GM12891 (cell line): ENCODE results near the gene ERCC8.
A peak's percentile ranks its signal among the peaks of the same experiment; 100 is the strongest.

Experiments used
- DNase-seq: peaks from one replicate; pipeline ENCODE4 v3.0.0; 2011; ENCODE audit warnings: low spot score; ENCODE audit not compliant: insufficient read length
- FAIRE-seq: peaks from 2 replicates; lab custom pipeline; 2011; peaks lifted over from hg19 to GRCh38; lab: Jason Lieb, UNC
- PAX5 ChIP-seq: IDR thresholded peaks from 2 replicates; pipeline ENCODE4 v1.6.1; 2011; ENCODE audit warnings: low read length, moderate library complexity, mild to moderate bottlenecking; ENCODE audit not compliant: insufficient read depth, severe bottlenecking
- POLR2A ChIP-seq: IDR thresholded peaks from 2 replicates; pipeline ENCODE4 v1.6.1; 2011; ENCODE audit warnings: low read depth, low read length, control low read depth
- POLR2AphosphoS5 ChIP-seq: IDR thresholded peaks from 2 replicates; pipeline ENCODE4 v1.6.1; 2011; ENCODE audit warnings: low read depth, low read length, control low read depth
- POU2F2 ChIP-seq: IDR thresholded peaks from 2 replicates; pipeline ENCODE4 v1.6.1; 2011; ENCODE audit warnings: low read depth, mild to moderate bottlenecking, control low read depth, low read length, moderate library complexity
- SPI1 ChIP-seq: IDR thresholded peaks from 2 replicates; pipeline ENCODE4 v1.6.1; 2011; ENCODE audit warnings: low read depth, low read length, control low read depth
- TAF1 ChIP-seq: IDR thresholded peaks from 2 replicates; pipeline ENCODE4 v1.6.1; 2011; ENCODE audit warnings: low read depth, low read length, control low read depth

The ERCC8 gene

DNA sequence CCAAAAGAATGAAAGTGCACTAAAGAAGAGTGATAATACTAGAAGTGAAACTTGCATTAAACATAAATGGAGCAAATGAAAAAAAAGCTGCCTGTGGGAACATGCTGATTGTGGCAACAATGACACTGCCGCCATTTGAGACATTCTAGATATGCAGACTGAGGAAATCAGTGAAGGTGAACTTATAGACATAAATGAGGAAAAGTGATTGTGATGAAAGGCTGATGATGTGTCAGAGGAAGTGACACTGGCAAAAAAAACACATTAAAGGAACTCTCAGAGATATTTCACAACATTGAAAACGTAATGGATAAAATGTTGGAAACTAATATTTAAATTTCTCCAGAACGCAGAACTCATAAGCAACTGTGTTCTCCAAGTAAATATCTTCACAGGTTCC is 1.2 kb downstream of the ERCC8 start:
- TF ChIP-seq POLR2AphosphoS5: no peak
- TF ChIP-seq SPI1: no peak
- TF ChIP-seq TAF1: no peak
- TF ChIP-seq POU2F2: no peak
- no peak for TF ChIP-seq PAX5
- no peak for TF ChIP-seq POLR2A
- FAIRE-seq: no peak
- DNase-seq: no peak

DNA sequence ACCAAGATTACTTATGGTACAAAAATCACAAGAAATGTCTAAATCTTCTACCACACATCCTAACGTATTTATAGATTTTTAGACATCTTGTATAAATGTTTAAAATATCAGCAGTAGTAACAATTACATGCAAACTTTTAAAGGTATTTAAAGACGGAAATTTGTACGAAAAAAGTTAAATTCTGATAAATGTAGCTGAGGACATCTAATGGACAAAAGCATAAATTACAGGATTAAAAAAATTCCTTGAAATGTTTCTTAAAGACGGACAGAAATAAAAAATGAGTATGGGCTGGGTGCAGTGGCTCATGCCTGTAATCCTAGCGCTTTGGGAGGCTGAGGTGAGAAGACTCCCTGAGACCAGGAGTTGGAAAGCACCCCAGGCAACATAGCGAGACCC is 15.8 kb downstream of the ERCC8 start:
- TF ChIP-seq POLR2A: no peak
- no peak for TF ChIP-seq TAF1
- no peak for TF ChIP-seq SPI1
- no peak for TF ChIP-seq POLR2AphosphoS5
- TF ChIP-seq POU2F2: no peak
- TF ChIP-seq PAX5: no peak
- FAIRE-seq: no peak

DNA sequence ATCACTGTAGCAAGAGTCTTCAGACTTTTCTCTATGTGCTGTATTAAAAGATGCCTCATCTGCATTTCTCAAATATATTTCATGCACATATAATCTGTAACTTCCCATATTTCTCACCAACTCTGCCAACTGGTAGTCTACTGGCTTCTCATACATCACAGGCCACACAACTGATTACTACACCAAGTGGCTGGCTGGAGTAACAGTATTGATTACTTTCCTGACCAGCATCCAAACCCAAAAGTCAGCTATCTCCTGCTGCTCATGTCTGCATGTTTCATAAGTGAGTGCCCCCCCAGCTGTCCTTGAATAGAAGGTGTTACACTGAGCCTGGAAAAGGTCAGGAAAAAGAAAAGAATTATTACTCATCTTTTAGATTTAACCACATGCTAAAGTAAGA is 17.4 kb downstream of the ERCC8 start:
- no peak for TF ChIP-seq POLR2A
- TF ChIP-seq POU2F2: no peak
- no peak for TF ChIP-seq TAF1
- no peak for TF ChIP-seq PAX5
- TF ChIP-seq POLR2AphosphoS5: no peak
- TF ChIP-seq SPI1: no peak
- DNase-seq: no peak
- FAIRE-seq: no peak

More for the DNA sequence above, 15.8 kb downstream of the ERCC8 start:
- DNase-seq: no peak

DNA sequence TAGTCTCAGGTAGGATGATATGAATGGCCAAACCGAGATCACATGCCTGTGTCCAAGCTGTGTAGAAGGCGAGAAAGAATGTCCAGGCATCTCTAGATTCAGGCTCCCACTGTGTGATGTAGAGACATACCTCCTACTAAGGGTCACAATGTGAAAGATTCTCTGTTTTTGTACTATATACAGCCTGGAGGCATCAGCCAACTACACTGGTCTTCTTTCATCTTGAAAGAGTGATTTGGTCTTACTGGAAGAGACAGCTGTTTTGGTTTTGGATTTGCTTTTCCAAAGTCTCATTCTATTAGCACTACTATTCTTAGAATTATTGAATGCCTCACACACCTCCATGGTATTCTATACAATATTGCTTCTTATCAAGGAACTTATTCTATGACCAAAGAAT is 26.4 kb downstream of the ERCC8 start:
- FAIRE-seq (peak; percentile 26), DNase-seq (no peak)
- no peak for TF ChIP-seq TAF1
- no peak for TF ChIP-seq POU2F2
- TF ChIP-seq POLR2A: no peak
- TF ChIP-seq PAX5: no peak
- no peak for TF ChIP-seq POLR2AphosphoS5
- no peak for TF ChIP-seq SPI1

GRCh38 chr5:60916646-60917045 is 28.2 kb downstream of the ERCC8 start:
- DNase-seq (no peak), FAIRE-seq (no peak)
- TF ChIP-seq SPI1 (no peak), POU2F2 (no peak), POLR2AphosphoS5 (no peak), POLR2A (no peak)

- TF ChIP-seq POLR2AphosphoS5 (no peak), POLR2A (no peak), TAF1 (no peak), POU2F2 (no peak), PAX5 (no peak)
- FAIRE-seq: no peak
- DNase-seq: no peak
Measured at GRCh38 chr5:60903356-60903755, 41.5 kb downstream of the ERCC8 start.

- no peak for DNase-seq
- TF ChIP-seq TAF1 (no peak), SPI1 (peak; percentile 10; the same call in 1 of the 2 replicates)
- no peak for FAIRE-seq
Measured at GRCh38 chr5:60896991-60897390, 47.9 kb downstream of the ERCC8 start.

DNA sequence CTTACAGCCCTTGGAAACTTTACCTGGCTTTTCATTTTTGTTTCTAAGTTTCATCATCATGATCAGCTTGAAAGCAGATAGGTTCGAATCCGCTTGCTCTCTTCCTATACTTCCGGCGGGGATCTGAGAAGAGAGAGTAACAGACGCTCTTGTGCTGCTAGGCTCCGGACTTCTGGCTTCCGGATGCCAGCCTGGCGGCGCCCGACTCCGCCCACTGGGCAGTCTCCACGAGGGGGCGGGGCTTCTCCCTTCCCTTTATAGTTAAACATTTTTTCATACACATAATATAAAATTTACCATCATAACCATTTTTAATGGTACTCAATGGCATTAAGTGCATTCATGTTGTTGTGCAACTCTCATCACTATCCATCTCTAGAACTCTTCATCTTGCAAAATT is 51.3 kb downstream of the ERCC8 start:
- FAIRE-seq: no peak
- no peak for DNase-seq
- TF ChIP-seq POLR2AphosphoS5 (no peak), PAX5 (no peak), POLR2A (no peak), POU2F2 (no peak), TAF1 (no peak)

DNA sequence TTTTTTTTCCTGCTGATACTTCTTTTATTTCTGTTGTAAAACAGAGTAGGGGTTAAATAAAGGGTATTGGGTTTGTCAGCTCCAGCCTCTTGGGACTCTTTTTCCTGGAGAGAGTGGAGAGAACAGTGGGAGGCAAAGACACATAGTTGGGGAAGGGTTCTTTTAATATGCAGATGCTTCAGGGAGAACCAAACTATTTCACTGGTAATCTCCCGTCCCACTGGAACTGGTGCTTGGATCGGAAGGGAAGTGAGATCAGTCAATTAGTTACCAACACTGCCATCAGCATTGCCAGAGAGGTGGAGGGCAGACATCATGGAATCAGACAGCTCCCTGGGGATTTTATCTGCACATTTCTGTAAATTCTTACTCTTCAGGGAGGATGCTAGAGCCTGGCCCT is 53.2 kb downstream of the ERCC8 start:
- FAIRE-seq (no peak), DNase-seq (no peak)
- TF ChIP-seq PAX5: no peak
- TF ChIP-seq POLR2AphosphoS5: no peak
- no peak for TF ChIP-seq POU2F2
- no peak for TF ChIP-seq POLR2A
- no peak for TF ChIP-seq SPI1
- TF ChIP-seq TAF1: no peak

- DNase-seq (no peak), FAIRE-seq (no peak)
- TF ChIP-seq POLR2A (no peak), PAX5 (no peak), POU2F2 (no peak), SPI1 (no peak), TAF1 (no peak), POLR2AphosphoS5 (no peak)
Measured at GRCh38 chr5:60888359-60889061, 56.4 kb downstream of the ERCC8 start.

DNA sequence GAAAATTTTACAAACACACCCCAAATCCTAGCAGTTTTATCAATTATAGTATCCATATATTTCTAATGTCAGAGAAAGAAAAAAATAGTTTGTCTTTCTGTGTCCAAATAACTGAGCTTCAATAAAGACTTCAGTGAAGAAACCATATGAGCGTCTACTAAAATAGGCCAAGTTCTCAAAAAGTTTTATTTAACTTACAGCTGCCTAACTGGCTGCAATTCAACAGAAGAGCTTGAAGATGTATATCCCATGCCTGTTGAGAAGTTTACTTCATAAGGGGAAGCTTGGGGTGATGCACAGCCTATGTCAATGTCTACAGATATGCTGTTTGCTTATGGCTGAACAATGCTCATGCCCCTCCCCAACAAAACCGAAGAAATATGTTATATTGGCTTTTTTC is 57.1 kb downstream of the ERCC8 start:
- TF ChIP-seq POU2F2: no peak
- FAIRE-seq: no peak

DNA sequence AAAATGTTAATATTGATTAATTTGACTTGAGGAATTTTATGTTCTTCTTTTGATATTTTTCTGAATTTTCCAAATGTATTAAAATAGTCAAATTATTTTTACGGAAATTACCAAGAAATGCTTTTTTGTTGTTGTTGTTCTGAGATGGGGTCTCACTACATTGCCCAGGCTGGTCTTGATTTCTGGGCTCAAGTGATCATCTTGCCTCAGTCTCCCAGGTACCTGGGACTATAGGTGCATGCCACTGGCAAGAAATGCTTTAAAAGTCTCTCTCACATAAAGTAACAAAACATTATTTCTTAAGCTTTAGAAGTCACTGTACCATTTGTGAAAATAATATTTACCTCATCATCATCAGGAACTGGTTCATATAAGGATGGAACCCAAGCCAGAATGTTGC is 57.8 kb downstream of the ERCC8 start:
- TF ChIP-seq POLR2AphosphoS5 (no peak), SPI1 (no peak), TAF1 (no peak), PAX5 (no peak), POU2F2 (no peak), POLR2A (no peak)
- FAIRE-seq (no peak), DNase-seq (no peak)

More for the DNA sequence above, 57.1 kb downstream of the ERCC8 start:
- no peak for DNase-seq
